ENCODE results near the gene NAA80.
A peak's percentile ranks its signal among the peaks of the same experiment; 100 is the strongest.
"Not testable (repeated sequence)": the region's sequence is repeated elsewhere in the genome, so short reads cannot be mapped to it uniquely, and the experiment has no call there.

The NAA80 gene

GRCh38 chr3:50268703-50269451 lies 30.3 kb downstream of the NAA80 start, which contains the start of gene SEMA3B:
Gene SEMA3B, plus strand, starts transcription at chr3:50269147. Its CDS starts 94 bp downstream, at chr3:50269241.
- peak; percentile 79 for DNase-seq

- DNase-seq: no peak
These were observed 30.9 kb downstream of the NAA80 start for GRCh38 chr3:50268276-50268675.

GRCh38 chr3:50267280-50267913 lies 31.8 kb downstream of the NAA80 start:
- peak; percentile 85 for DNase-seq

GRCh38 chr3:50266836-50267235 lies 32.4 kb downstream of the NAA80 start:
- no peak for DNase-seq

GRCh38 chr3:50266017-50266416 lies 33.2 kb downstream of the NAA80 start:
- DNase-seq: no peak

- DNase-seq: no peak
These were observed 33.6 kb downstream of the NAA80 start for GRCh38 chr3:50265571-50265970.

GRCh38 chr3:50264964-50265485 lies 34.2 kb downstream of the NAA80 start:
- no peak for DNase-seq

- DNase-seq: peak; percentile 96
These were observed 34.7 kb downstream of the NAA80 start for GRCh38 chr3:50264383-50264963.

GRCh38 chr3:50263478-50264382 lies 35.5 kb downstream of the NAA80 start:
- DNase-seq: no peak

- no peak for DNase-seq
These were observed 36.4 kb downstream of the NAA80 start for GRCh38 chr3:50262778-50263177.

- not testable (repeated sequence) for DNase-seq
These were observed 37.0 kb downstream of the NAA80 start for GRCh38 chr3:50262200-50262599.

GRCh38 chr3:50261505-50261904 lies 37.7 kb downstream of the NAA80 start:
- no peak for DNase-seq

GRCh38 chr3:50260942-50261441 lies 38.2 kb downstream of the NAA80 start:
- DNase-seq: peak; percentile 54

GRCh38 chr3:50260027-50260941 lies 38.9 kb downstream of the NAA80 start:
- peak; percentile 97 for DNase-seq

- no peak for DNase-seq
These were observed 39.7 kb downstream of the NAA80 start for GRCh38 chr3:50259432-50260026.

GRCh38 chr3:50258979-50259378 lies 40.2 kb downstream of the NAA80 start:
- no peak for DNase-seq

GRCh38 chr3:50258029-50258680 lies 41.0 kb downstream of the NAA80 start:
- DNase-seq: no peak

GRCh38 chr3:50256978-50257890 lies 42.0 kb downstream of the NAA80 start:
- DNase-seq: no peak

- DNase-seq: no peak
These were observed 44.0 kb downstream of the NAA80 start for GRCh38 chr3:50255251-50255615.

All from femur (tissue), 1 donor.